HG02870 (cell line): ENCODE measurements around the gene CCIN.
"Not testable (repeated sequence)": the region's sequence is repeated elsewhere in the genome, so short reads cannot be mapped to it uniquely, and the experiment has no call there.

ENCODE experiments used
- ATAC-seq: cut with Tn5 transposase; IDR thresholded peaks from one replicate; pipeline ENCODE4 v1.9.1; 2021; ENCODE audit warnings: mild to moderate bottlenecking, moderate library complexity; ENCODE audit not compliant: unreplicated experiment

Gene CCIN

GRCh38 chr9:36158122-36158521 is 11.1 kb upstream of the CCIN start:
- no peak for ATAC-seq

GRCh38 chr9:36158917-36159316 is 10.3 kb upstream of the CCIN start:
- no peak for ATAC-seq

- not testable (repeated sequence) for ATAC-seq
Measured at GRCh38 chr9:36159509-36159908, 9.7 kb upstream of the CCIN start.

- not testable (repeated sequence) for ATAC-seq
Measured at GRCh38 chr9:36160126-36160525, 9.1 kb upstream of the CCIN start.

GRCh38 chr9:36161187-36161586 is 8.0 kb upstream of the CCIN start:
- ATAC-seq: no peak

GRCh38 chr9:36162211-36162738 is 6.9 kb upstream of the CCIN start:
- no peak for ATAC-seq

GRCh38 chr9:36163049-36163785 is 6.0 kb upstream of the CCIN start:
- ATAC-seq: no peak

GRCh38 chr9:36163786-36164170 is 5.4 kb upstream of the CCIN start:
- no peak for ATAC-seq

- no peak for ATAC-seq
Measured at GRCh38 chr9:36164372-36164771, 4.8 kb upstream of the CCIN start.

GRCh38 chr9:36164989-36165388 is 4.2 kb upstream of the CCIN start:
- ATAC-seq: no peak

GRCh38 chr9:36165826-36166167 is 3.4 kb upstream of the CCIN start:
- no peak for ATAC-seq

- peak; percentile 84 for ATAC-seq
Measured at GRCh38 chr9:36166168-36166927, 2.8 kb upstream of the CCIN start.

GRCh38 chr9:36169708-36170107 is 520 bp downstream of the CCIN start:
- no peak for ATAC-seq

GRCh38 chr9:36170531-36170930 is 1.3 kb downstream of the CCIN start:
- ATAC-seq: no peak

GRCh38 chr9:36173861-36174260 is 4.7 kb downstream of the CCIN start:
- ATAC-seq: no peak

GRCh38 chr9:36174271-36174670 is 5.1 kb downstream of the CCIN start:
- ATAC-seq: no peak

- no peak for ATAC-seq
Measured at GRCh38 chr9:36174731-36175130, 5.5 kb downstream of the CCIN start.

GRCh38 chr9:36175209-36175608 is 6.0 kb downstream of the CCIN start:
- ATAC-seq: not testable (repeated sequence)

- not testable (repeated sequence) for ATAC-seq
Measured at GRCh38 chr9:36176496-36176895, 7.3 kb downstream of the CCIN start.

- no peak for ATAC-seq
Measured at GRCh38 chr9:36177571-36177970, 8.4 kb downstream of the CCIN start.

- ATAC-seq: not testable (repeated sequence)
Measured at GRCh38 chr9:36180243-36180642, 11.1 kb downstream of the CCIN start.

GRCh38 chr9:36187414-36187813 is 18.2 kb downstream of the CCIN start:
- ATAC-seq: no peak
